GM13977 (cell line): ENCODE data around the gene TGM6.

ENCODE experiments used
- DNase-seq: peaks from one replicate; pipeline ENCODE4 v3.0.0; 2012; ENCODE audit warnings: low spot score
- in situ Hi-C: fragments of 300-500 bp; cut with MboI; formaldehyde crosslinking; loops from one replicate; pipeline ENCODE4 v1.12.0; 2022; ENCODE audit warnings: low sequenced_read_pairs, low pct_unique_long_range_greater_than_20kb, mixed read lengths, inconsistent platforms; ENCODE audit not compliant: unreplicated experiment
- TF ChIP-seq, protein P1 (sequence below): IDR thresholded peaks from 2 replicates; pipeline ENCODE4 v1.5.1; 2012; ENCODE audit warnings: mild to moderate bottlenecking, control low read depth; ENCODE audit not compliant: insufficient read depth; ENCODE audit errors: extremely low read depth, missing control alignments

Gene TGM6

DNA sequence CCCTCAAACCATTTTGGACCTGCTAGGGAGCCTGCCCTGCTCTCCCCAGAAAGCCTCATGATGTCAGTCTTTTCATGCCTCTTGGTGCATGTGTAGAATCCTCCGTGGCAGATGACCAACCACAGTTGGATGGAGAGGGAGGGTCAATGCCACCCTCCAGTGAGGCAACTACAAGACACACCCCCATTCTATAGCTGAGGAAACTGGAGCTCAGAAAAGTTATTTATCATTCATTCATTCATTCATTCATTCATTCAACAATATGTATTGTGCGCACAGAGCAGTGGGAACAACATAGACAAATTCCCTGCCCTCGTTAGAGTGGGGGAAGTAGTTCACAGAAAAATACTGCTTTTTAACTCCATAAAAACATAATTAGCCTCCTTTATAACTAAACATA lies 73.1 kb downstream of the TGM6 start:
- TF ChIP-seq, protein P1, sequence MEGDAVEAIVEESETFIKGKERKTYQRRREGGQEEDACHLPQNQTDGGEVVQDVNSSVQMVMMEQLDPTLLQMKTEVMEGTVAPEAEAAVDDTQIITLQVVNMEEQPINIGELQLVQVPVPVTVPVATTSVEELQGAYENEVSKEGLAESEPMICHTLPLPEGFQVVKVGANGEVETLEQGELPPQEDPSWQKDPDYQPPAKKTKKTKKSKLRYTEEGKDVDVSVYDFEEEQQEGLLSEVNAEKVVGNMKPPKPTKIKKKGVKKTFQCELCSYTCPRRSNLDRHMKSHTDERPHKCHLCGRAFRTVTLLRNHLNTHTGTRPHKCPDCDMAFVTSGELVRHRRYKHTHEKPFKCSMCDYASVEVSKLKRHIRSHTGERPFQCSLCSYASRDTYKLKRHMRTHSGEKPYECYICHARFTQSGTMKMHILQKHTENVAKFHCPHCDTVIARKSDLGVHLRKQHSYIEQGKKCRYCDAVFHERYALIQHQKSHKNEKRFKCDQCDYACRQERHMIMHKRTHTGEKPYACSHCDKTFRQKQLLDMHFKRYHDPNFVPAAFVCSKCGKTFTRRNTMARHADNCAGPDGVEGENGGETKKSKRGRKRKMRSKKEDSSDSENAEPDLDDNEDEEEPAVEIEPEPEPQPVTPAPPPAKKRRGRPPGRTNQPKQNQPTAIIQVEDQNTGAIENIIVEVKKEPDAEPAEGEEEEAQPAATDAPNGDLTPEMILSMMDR, result no peak
- no peak for DNase-seq
- in situ Hi-C loops, result no loop called here

DNA sequence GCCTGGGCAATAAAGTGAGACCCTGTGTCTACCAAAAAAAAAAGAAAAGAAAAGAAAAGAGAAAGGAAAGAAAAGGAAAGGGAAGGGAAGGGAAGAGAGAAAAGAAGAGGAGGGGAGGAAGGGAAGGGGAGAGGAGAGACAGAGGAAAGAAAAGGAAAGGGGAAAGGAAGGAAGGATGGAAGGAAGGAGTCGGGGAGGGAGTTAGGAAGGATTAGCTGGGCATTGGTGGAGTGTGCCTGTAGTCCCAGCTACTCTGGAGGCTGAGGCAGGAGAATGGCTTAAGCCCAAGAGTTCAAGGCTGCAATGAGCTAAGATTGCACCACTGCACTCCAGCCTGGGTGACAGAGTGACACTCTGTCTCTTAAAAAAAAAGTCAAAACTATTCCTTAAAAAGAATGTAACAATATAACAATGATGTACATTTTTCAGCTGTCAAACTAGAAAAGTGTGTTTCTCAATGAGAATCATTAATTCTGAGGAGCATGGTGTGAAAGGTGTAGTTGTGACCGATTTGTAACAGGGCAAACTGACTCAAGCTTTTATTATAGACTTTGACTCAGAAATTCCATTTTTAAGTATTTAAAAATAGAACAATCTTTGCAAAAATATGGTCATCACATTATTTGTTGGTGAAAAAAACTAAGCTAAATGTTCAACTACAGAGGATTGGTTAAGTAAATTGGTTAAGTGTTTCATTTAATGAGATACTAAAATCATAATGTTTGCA lies 75.2 kb downstream of the TGM6 start:
- in situ Hi-C loops, result no loop called here
- DNase-seq, result no peak
- TF ChIP-seq, protein P1, result no peak

DNA sequence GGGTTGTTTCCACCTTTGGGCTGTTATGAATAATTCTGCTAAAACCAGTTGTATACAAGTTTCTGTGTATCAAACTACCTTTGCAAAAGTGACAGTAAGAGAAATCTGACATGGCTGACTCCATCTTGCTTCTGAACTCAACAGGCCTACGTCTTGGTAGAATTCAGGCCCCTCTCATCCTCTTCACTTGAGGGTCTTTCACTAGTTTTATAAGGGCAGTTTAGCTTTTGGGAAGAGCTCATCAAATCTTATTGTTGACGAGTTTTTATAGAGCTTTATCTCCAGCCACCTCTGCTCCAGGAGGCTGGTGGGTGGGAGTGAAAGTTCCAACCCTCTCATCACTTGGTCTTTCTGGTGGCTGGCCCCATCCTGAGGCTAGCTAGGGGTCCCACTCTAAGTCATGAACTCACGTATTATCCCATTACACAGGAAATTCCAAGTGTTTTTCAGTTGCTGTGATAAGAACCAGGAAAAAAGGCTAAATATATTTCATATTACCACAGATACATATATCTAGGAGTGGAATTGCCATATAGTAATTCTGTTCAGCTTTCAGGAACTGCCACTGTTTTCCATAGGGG lies 78.3 kb downstream of the TGM6 start:
- in situ Hi-C loops, result no loop called here
- TF ChIP-seq, protein P1, result no peak

DNA sequence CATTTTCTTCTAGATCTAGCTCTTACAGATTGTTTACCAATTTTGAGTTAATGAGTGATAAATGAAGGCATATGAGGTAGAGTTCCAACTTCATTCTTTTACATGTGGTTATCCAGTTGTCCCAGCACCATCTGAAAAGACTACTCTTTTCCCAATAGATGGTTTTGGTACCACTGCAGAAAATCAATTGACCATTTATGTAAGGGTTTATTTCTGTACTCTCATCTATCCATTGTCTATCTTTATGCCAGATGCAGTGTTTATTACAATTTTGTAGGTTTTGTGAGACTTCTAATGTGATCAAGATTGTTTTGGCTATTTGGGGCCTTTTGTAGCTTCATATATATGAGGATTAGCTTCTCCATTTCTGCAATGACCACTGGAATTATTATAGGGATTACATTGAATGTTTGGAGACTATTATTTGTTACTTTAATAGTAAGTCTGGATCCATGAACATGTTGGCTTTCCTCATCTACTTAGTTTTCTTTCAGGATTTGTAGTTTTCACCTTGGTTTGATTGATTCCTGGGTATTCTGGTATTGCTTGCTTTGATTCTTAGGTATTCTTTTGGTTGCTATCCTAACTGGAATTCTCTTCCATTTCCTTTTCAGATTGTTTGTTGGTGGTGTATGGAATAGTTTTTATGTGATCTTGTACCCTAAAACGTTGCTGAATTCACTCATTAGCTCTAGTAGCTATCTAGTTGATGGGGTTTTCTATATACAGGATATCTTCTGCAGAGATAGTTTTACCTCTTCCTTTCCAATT lies 79.5 kb downstream of the TGM6 start:
- TF ChIP-seq, protein P1, result no peak
- no peak for DNase-seq
- in situ Hi-C loops, result no loop called here

More for the DNA sequence above, 78.3 kb downstream of the TGM6 start:
- no peak for DNase-seq

DNA sequence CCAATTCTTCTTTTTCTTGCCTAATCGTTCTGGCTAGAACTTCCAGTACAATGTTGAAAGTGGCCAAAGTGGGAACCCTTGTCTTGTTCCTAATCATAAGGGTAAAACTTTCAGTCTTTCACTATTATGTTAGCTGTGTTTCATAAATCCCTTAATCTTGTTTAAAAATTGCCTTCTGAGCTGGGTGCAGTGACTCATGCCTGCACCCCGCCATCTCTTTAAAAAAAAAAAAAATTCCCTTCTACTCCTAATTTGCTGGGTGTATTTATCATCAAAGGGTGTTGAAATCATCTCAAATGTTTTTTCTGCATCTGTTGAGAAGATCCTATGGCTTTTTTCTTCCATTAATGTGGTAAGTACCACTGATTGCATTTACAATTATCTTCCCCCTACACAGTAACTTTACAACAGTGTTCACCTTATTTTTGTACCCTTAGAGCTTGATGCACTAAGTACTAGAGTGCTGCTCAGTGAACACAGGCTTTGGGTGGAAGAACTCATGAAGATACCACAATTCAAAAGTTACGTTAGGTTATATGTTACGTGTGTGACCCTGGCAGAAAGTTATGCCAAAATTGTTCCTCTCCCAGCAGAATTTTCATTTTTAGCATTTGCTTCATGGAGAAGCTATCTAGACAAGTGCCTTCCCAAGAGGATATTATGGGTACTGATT lies 80.2 kb downstream of the TGM6 start:
- in situ Hi-C loops, result no loop called here
- DNase-seq, result no peak
- TF ChIP-seq, protein P1, result no peak

DNA sequence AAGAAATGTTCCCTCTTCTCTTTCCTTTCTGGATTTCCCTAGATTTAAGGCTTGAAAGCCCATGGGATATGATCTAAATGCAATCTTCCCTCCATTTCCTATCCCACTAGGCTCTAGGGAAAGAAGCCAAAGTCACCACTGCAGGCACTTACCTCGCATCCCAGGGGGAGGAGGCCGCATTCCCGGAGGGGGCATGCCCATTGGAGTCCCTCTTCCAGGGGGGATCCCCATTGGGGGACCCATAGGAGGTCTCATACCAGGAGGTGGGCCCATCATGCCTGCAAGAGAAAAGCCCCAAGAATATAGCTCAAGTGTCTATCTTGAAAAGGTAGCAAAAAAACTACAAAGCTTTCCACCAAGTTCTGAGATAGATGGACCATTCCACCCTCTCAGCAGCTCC lies 81.8 kb downstream of the TGM6 start:
- TF ChIP-seq, protein P1, result no peak
- no peak for DNase-seq
- in situ Hi-C loops, result no loop called here
